Tibial artery (tissue), 4 donors: ENCODE results near the gene PRXL2A.
"Not testable (repeated sequence)": the region's sequence is repeated elsewhere in the genome, so short reads cannot be mapped to it uniquely, and the experiment has no call there.

Source experiments
- DNase-seq, 2 donors: peaks; one replicate each; pipeline ENCODE4 v3.0.0-alpha.2; 2019
- H3K27ac ChIP-seq, 2 donors: fragments of 200-600 bp; sonication (generic) in 1 of 2; 1 replicate in 1 of 2; 2 replicates in 1 of 2; pipeline ENCODE4 v1.5.1; 2018 to 2019; ENCODE audit warnings: mild to moderate bottlenecking in 1 of 2
- H3K27me3 ChIP-seq, 2 donors: fragments of 200-600 bp; sonication (generic) in 1 of 2; one replicate each; pipeline versions ENCODE4 v1.5.1 to v1.6.0; 2016 to 2019
- H3K36me3 ChIP-seq, 3 donors: fragments of 200-600 bp; sonication (generic) in 2 of 3; one replicate each; pipeline ENCODE4 v1.5.1; 2016 to 2019; ENCODE audit warnings: mild to moderate bottlenecking in 2 of 3
- H3K4me1 ChIP-seq, 4 donors: fragments of 200-600 bp; sonication (generic) in 2 of 4; 1 replicate in 3 of 4; 2 replicates in 1 of 4; pipeline ENCODE4 v1.5.1; 2016 to 2019
- H3K4me3 ChIP-seq, 2 donors: fragments of 200-600 bp; sonication (generic) in 1 of 2; 1 replicate in 1 of 2; 2 replicates in 1 of 2; pipeline ENCODE4 v1.5.1; 2018 to 2019; ENCODE audit warnings: mild to moderate bottlenecking in 2 of 2
- H3K9me3 ChIP-seq, 3 donors: fragments of 200-600 bp; sonication (generic) in 1 of 3; one replicate each; pipeline ENCODE4 v1.5.1; 2016 to 2019
- intact Hi-C: fragments of 100-400 bp; cut with DNase I; formaldehyde crosslinking; loops from one replicate; pipeline ENCODE4 v1.15.0; 2023; ENCODE audit warnings: low total_unique reads
- TF ChIP-seq, protein P1 (sequence below), 2 experiments: fragments of 200-600 bp in 1 of 2; fragments of 450-650 bp in 1 of 2; IDR thresholded peaks; one replicate each; pipeline ENCODE4 v1.5.1; 2017 to 2019; ENCODE audit warnings: antibody characterized with exemption in 2 of 2, mild to moderate bottlenecking in 1 of 2, moderate library complexity in 1 of 2

PRXL2A gene

GRCh38 chr10:80415734-80416478 is 7.6 kb downstream of the PRXL2A start:
- no peaks in the 10 kb centered on the region for H3K9me3 ChIP-seq
- no peak overlapping the region for H3K4me3 ChIP-seq

DNA sequence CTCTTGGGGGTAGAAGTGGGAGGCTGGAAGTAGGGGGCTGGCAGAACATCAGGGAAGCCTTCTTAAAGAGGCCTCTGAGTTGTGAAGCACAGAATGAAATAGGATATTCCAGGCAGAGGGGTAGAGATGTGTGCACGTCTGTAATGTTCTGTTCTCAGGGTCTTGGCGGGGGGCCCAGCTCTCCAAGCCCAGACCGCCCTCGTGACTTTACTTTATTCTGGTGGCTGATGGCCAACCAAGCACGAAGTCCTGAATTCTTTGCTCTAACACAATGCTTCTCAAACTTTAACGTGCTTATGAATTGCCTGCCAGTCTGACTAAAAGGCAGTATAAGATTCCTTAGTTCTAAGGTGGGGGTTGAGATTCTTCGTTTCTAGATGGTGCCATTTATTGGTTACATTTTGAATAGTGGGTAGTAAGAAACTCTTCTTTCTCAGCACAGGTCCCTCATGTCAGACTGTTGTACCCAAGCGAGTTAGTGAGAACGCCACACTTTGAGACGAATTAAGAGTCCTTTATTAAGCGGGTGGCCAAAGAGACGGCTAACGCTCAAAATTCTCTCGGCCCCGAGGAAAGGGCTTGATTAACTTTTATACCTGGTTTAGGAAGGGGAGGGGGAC is 8.2 kb downstream of the PRXL2A start:
- TF ChIP-seq, protein P1, sequence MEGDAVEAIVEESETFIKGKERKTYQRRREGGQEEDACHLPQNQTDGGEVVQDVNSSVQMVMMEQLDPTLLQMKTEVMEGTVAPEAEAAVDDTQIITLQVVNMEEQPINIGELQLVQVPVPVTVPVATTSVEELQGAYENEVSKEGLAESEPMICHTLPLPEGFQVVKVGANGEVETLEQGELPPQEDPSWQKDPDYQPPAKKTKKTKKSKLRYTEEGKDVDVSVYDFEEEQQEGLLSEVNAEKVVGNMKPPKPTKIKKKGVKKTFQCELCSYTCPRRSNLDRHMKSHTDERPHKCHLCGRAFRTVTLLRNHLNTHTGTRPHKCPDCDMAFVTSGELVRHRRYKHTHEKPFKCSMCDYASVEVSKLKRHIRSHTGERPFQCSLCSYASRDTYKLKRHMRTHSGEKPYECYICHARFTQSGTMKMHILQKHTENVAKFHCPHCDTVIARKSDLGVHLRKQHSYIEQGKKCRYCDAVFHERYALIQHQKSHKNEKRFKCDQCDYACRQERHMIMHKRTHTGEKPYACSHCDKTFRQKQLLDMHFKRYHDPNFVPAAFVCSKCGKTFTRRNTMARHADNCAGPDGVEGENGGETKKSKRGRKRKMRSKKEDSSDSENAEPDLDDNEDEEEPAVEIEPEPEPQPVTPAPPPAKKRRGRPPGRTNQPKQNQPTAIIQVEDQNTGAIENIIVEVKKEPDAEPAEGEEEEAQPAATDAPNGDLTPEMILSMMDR (IDR thresholded peaks at IDR 0.05): no peak
- intact Hi-C loops: no loop called here
- H3K36me3 ChIP-seq: no peaks in the 10 kb centered on the region
- no peak overlapping the region for H3K27ac ChIP-seq
- no peaks in the 10 kb centered on the region for H3K27me3 ChIP-seq
- H3K4me1 ChIP-seq: peaks cover 0 to 2% (median 0%) of the 10 kb centered on the region in 4 donors
- H3K9me3 ChIP-seq: no peaks in the 10 kb centered on the region
- no peak overlapping the region for H3K4me3 ChIP-seq
- DNase-seq: peak in 1 of 2 donors; percentile 34

More at GRCh38 chr10:80415734-80416478, 7.6 kb downstream of the PRXL2A start:
- no peaks in the 10 kb centered on the region for H3K36me3 ChIP-seq
- intact Hi-C loops: no loop called here
- H3K4me1 ChIP-seq: peaks cover 0 to 6% (median 0%) of the 10 kb centered on the region in 4 donors
- no peak for DNase-seq
- no peak overlapping the region for H3K27ac ChIP-seq
- TF ChIP-seq, protein P1 (IDR thresholded peaks at IDR 0.05): no peak
- peaks cover 0 to 5% of the 10 kb centered on the region in 2 donors for H3K27me3 ChIP-seq

DNA sequence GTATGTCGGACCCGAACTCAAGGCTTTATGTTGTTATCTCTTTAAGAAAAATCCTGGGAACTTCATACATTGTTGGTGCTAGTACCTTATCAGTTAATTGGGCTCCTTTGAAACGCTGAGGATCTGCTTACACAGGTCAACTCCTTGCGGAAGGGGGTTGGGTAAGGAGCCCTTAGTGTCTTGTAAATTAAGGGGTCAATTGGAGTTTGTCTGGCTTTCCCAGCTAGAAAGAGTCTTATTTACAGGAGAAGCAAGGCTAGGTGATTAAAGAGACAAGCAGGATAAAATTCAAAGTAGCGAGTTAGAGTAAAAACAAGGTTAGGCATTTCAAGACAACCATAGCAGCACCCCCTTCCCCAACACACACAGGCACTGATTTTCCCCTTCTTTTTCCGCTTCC is 8.9 kb downstream of the PRXL2A start:
- H3K4me1 ChIP-seq, DNase-seq, H3K27me3 ChIP-seq, H3K4me3 ChIP-seq, intact Hi-C loops, H3K9me3 ChIP-seq, H3K27ac ChIP-seq, H3K36me3 ChIP-seq: not testable (repeated sequence)

DNA sequence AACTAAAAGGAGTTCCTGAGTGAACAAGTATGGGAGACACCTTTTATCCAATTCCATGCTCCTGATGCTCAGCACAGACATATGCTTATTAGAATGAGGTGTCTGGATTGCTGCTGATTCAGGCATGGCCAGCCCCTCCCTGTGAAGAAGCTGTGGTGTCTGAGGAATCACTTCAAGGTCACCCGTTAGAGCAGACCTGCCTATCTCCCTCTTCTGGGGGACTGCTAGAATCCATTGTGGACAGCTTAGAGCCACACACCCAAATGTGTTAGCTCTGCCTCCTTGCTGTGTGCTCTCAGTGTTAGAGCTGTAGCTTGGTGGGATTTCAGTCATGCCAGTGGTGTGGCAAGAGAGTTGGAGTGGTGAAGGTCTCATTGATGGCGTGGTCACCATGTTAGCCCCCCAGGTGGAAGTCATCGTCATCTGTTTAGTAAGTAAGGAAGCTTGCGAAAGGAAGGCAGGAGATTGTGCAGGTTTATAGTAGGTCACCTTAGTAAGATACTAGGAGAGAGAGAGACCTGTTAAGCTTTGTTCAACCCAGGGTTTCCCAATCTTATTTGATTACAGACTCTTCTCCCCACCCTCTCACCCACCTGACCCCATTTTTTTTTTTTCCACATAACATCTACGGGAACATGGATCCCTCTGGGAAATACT is 12.8 kb downstream of the PRXL2A start:
- H3K9me3 ChIP-seq: no peaks in the 10 kb centered on the region
- no peaks in the 10 kb centered on the region for H3K27me3 ChIP-seq
- H3K36me3 ChIP-seq: peaks cover 0 to 14% (median 11%) of the 10 kb centered on the region in 3 donors
- DNase-seq: no peak
- H3K27ac ChIP-seq: no peak overlapping the region
- TF ChIP-seq, protein P1 (IDR thresholded peaks at IDR 0.05): no peak
- intact Hi-C loops: no loop called here
- H3K4me3 ChIP-seq: no peak overlapping the region
- peaks cover 0 to 2% (median 0%) of the 10 kb centered on the region in 4 donors for H3K4me1 ChIP-seq

GRCh38 chr10:80421707-80422536 is 13.6 kb downstream of the PRXL2A start:
- no peak for DNase-seq
- H3K9me3 ChIP-seq: no peaks in the 10 kb centered on the region
- intact Hi-C loops: no loop called here
- H3K4me1 ChIP-seq: no peaks in the 10 kb centered on the region
- peaks cover 0 to 15% (median 14%) of the 10 kb centered on the region in 3 donors for H3K36me3 ChIP-seq
- no peaks in the 10 kb centered on the region for H3K27me3 ChIP-seq
- H3K27ac ChIP-seq: no peak overlapping the region
- no peak overlapping the region for H3K4me3 ChIP-seq
- TF ChIP-seq, protein P1 (IDR thresholded peaks at IDR 0.05): no peak
